Activated naive CD4-positive, alpha-beta T cell treated with anti-CD3 and anti-CD28 coated beads, Interleukin-2, amount 10 ng/mL, durations not matched to agents 5 hours and 36 hours (primary cell): Measurements from ENCODE around the gene RXRA. TPM values are rescaled to one million over a fixed set of nuclear protein-coding genes. Genes with fewer than 3 reads are reported as not detected.

Experiments
- microRNA-seq: library from miRNA; unstranded; fragments of <30 nt; microRNA quantifications from one replicate; pipeline ENCODE4 v1.2.0, GENCODE V29; 2022; ENCODE audit warnings: borderline microRNAs expressed, borderline replicate concordance
- total RNA-seq, 2 experiments: library from RNA; stranded (reverse); gene quantifications; one replicate each; pipeline ENCODE4 v1.2.3, GENCODE V29; 2021

RXRA gene
- 1 to 10 TPM; 5.1 to 6.4 TPM for total RNA-seq

GRCh38 chr9:134325813-134326723 is at the start of gene RXRA:
RXRA (plus strand) TSS chr9:134326455; CDS start chr9:134326632, 177 bp downstream.

Small RNA genes within 50 kb of the gene (microRNA-seq; reads per million reads assigned to microRNA genes)
- not detected for gene MIR4669

Other genes starting within 250 kb of the RXRA start
- gene WDR5, start 190.4 kb upstream of the RXRA start, total RNA-seq, result 10 to 100 TPM; 33.5 to 35.3 TPM
- gene RNU6ATAC, start 161.9 kb upstream of the RXRA start, total RNA-seq, result 10 to 100 TPM; 22.7 to 23.4 TPM